Measurements from ENCODE around the gene CHST15.

- TF ChIP-seq POLR2A (IDR thresholded peaks at IDR 0.05), result no peak
- TF ChIP-seq CTCF (IDR thresholded peaks at IDR 0.05), result no peak
Observed at GRCh38 chr10:124083740-124084397, 9.5 kb downstream of the CHST15 start.
